HG02678 (cell line): ENCODE measurements around the gene COL9A3.

ENCODE experiments used
- ATAC-seq: cut with Tn5 transposase; IDR thresholded peaks from one replicate; pipeline ENCODE4 v1.9.1; 2021; ENCODE audit warnings: mild to moderate bottlenecking, moderate library complexity; ENCODE audit not compliant: unreplicated experiment

Gene COL9A3

GRCh38 chr20:62809530-62810428 lies 7.1 kb upstream of the COL9A3 start:
- no peak for ATAC-seq

DNA sequence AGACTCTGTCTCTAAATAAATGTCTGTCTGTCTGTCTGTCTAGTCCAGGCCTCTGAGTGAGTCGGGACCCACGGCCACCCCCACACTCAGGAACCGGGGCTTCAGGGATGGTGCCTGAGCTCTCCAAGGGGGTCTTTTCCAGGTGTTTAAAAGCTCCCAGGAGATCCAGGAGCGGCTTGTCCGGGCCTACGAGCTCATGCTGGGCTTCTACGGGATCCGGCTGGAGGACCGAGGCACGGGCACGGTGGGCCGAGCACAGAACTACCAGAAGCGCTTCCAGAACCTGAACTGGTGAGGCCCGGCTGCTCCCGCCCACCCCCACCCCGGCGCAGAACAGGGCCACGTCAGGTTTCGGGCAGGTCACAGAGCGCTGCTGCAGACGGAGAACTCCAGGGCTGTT lies 5.5 kb upstream of the COL9A3 start:
- no peak for ATAC-seq

- ATAC-seq: no peak
These were observed 5.1 kb upstream of the COL9A3 start for GRCh38 chr20:62811720-62812119.

DNA sequence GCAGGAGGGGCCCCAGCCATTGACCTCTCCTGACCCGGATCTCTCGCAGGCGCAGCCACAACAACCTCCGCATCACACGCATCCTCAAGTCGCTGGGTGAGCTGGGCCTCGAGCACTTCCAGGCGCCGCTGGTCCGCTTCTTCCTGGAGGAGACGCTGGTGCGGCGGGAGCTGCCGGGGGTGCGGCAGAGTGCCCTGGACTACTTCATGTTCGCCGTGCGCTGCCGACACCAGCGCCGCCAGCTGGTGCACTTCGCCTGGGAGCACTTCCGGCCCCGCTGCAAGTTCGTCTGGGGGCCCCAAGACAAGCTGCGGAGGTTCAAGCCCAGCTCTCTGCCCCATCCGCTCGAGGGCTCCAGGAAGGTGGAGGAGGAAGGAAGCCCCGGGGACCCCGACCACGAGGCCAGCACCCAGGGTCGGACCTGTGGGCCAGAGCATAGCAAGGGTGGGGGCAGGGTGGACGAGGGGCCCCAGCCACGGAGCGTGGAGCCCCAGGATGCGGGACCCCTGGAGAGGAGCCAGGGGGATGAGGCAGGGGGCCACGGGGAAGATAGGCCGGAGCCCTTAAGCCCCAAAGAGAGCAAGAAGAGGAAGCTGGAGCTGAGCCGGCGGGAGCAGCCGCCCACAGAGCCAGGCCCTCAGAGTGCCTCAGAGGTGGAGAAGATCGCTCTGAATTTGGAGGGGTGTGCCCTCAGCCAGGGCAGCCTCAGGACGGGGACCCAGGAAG lies 4.5 kb upstream of the COL9A3 start:
- no peak for ATAC-seq

DNA sequence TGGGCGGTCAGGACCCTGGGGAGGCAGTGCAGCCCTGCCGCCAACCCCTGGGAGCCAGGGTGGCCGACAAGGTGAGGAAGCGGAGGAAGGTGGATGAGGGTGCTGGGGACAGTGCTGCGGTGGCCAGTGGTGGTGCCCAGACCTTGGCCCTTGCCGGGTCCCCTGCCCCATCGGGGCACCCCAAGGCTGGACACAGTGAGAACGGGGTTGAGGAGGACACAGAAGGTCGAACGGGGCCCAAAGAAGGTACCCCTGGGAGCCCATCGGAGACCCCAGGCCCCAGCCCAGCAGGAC lies 4.0 kb upstream of the COL9A3 start:
- ATAC-seq: no peak

DNA sequence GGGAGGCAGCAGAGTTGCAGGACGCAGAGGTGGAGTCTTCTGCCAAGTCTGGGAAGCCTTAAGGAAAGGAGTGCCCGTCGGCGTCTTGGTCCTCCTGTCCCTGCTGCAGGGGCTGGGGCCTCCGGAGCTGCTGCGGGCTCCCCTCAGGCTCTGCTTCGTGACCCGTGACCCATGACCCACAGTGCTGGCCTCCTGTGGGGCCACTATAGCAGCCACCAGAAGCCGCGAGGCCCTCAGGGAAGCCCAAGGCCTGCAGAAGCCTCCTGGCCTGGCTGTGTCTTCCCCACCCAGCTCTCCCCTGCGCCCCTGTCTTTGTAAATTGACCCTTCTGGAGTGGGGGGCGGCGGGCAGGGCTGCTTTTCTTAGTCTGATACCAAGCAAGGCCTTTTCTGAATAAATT lies 3.3 kb upstream of the COL9A3 start:
- ATAC-seq: no peak

DNA sequence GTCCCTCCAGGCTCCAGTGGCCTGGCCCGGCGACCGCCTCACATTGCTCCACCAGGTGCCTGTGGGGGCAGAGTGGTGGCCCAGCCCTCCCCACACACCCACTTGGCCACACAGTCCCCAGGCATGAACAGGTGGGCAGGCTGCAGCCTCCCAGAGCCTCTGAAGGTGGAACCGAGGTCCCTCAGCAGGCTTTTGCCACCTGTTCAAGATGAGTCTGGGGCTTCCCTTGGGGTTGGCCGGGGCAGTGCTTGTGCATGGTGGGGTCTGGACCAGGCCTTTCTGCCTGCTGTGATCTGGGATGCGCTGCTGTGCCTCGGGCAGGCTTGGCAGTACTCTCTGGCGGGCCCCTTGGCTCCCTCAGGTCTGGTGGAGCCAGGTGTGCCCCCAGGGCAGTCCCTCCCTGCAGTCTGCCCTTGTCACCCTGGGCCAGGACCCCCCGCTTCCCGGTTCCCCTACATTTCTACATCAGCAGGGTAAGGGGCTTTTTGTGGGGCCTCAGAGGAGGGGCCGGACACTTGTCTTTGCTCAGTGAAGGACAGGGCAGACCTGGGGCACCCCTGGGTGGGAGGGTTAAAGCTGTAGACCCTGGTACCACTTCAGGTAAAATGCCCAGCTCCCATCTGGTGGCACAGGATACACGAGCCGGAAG lies 2.7 kb upstream of the COL9A3 start:
- no peak for ATAC-seq

- ATAC-seq: no peak
These were observed 2.2 kb upstream of the COL9A3 start for GRCh38 chr20:62814709-62815065.

DNA sequence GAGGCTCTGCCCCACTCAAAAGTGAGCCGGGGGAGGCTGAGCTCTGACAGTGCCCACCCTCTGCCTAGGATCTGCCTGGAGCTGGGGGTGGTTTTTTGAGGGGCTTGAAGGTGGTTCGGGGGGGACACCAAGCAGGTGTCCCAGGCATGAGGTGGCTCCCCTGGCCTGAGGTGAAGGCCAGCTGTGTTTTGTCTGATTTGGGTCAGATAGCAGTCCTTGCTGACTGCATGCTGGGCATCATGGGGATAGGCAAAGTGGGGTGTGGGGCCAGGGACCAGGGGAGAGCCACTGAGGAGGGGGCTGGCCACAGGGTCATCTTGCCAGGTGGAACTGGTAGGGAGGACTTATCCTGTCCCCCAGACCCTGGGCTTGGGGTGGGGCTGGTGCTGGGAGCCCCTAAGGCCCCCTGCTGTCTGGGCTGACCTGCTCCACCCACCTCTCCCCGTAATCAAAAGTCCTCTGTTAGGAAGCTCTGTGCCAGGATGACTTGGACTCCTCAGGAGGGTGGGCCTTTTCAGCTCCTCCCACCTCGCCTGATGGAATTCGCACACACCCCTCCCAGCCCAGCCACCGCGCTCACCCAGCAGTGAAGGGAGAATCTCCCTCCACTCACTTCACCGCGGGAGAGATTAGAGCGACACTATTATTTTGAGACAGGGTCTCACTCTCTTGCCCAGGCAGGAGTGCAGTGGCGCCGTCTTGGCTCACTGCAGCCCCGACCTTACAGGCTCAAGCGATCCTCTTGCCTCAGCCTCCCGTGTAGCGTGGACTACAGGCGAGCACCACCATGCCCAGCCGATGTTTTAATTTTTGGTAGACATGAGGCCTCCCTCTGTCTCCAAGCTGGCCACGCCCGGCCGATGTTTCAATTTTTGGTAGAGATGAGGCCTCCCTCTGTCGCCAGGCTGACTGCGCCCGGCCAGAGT lies 1.5 kb upstream of the COL9A3 start:
- no peak for ATAC-seq

GRCh38 chr20:62816031-62816883 lies 593 bp upstream of the COL9A3 start:
- no peak for ATAC-seq

DNA sequence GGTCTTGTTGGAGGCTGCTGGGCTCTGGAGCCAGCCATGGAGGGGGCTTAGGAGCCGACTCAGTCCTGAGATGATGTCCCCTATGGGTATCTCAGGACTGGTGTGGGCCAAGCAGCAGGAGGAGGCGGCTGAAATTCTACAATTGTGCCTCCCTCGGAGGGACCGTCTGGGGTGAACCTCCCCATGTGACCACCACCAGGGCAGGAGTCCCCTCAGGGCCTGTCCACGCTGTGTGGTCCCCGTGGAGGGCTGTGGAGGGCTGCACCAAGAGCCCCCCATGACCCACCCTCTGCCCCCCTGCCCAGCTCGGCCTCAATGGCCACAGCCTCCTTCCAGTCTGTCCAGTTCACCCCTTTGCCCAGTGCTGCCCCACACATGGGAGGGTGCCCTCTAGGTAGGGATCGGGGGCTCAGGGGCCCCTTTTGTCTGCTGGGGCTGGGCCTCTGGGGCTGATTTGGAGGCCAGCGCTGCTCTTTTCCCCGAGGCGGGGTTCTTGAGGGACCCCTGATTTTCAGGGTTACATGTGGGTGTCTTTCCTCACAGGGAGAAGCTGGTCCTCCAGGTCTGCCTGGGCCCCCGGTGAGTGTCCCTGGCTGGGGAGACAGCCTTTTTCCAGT lies 1.2 kb downstream of the COL9A3 start:
- ATAC-seq: no peak

GRCh38 chr20:62818592-62819493 lies 2.0 kb downstream of the COL9A3 start:
- no peak for ATAC-seq

DNA sequence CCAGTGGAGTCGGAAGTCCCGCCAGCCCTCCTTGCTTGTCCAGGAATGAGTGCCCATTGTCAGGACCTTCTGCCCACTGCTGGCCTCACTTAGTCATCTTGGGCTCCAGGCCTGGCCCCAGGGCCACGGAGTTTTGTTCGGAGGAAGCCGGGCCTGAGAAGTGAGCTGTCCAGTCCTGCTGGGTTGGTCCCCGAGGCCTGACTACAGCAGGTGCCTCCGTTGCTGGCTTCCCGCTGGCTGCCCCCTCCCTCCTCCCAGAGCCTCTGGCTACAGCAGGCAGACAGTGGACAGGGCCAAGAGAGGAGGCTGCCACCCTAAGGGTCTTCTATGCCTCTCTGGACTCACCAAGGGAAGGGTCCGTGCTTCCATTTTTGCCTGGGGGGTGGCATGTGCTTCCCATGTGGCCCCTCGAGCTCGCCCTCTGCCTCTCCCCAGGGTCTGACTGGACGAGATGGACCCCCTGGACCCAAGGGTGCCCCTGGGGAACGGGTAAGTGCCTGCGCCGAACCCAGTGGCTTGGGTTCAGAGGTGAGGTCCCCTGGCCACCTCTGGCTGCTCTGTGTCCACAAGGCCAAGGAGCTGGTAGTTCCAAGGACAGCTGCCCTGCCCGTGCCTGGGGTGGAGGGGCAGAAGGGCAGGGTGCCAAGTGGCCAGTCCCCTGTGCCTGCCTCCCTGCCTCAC lies 2.8 kb downstream of the COL9A3 start:
- no peak for ATAC-seq

DNA sequence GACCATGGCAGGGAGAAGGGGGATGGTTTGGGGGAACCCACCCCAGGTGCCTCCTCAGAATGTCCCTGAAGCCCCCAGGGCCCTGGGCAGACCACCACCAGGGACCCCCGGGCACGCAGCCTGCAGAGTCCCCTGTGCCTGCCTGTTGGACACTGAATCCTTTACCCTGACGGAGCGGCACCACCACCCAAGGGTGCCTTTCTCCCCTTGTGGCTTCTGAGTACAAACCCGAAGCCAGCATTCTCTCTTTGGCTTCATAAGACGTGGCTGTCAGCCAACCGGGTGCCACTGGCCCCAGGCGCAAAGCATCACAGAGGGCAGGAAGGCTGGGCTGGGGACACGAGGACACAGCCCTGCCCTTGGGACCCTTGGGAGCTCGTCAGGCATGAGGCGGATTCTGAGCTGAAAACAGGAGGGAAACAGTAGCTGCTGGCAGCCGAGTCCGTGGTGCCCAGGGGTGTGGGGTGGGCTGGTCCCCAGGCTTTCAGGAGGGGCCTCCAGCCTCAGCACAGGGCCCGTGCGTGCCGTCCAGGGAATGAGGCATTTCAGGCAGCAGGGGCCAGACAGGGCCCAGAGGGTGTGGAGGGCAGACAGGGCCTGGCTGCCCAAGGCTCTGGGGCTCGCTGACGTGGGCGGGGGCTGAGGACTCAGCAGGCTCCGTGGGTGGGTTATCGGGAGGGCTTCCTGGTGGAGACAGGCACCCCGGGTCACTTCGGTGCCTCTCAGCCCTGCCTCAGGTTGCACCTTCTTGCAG lies 3.5 kb downstream of the COL9A3 start:
- no peak for ATAC-seq

DNA sequence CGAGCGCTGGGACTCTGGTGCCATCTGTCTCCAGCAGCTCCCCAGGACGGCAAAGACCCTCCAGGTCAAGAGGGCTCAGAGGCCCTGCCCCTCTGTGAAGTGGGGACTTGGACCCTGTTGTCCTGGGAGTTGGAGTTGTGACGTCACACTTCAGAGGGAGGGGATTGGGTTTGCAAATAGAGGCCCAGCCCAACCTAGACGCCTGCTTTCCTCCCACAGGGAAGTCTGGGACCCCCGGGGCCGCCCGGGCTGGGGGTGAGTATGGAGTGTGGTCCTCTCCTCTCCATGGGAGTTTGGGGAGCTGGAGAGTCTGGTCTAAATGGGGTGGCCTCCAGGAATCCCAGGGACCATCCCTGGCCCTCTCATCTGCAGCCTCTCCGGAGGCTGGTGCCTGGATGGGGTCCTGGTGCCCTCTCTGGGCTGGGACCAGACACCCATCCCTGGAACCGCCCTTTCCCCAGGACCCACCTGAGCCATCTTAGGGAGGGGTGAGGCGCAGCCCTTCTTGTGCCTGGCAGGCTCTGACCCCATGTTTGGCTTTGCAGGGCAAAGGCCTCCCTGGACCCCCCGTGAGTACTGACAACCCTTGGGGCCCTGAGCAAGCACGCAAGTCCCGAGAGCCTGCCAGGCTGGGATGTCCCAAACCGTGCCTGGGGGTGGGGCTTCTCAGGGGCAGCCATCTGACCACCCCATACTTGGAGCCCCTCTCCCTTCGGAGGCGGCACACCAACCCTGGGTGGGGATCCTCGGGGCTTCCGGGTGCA lies 4.3 kb downstream of the COL9A3 start:
- ATAC-seq: no peak

DNA sequence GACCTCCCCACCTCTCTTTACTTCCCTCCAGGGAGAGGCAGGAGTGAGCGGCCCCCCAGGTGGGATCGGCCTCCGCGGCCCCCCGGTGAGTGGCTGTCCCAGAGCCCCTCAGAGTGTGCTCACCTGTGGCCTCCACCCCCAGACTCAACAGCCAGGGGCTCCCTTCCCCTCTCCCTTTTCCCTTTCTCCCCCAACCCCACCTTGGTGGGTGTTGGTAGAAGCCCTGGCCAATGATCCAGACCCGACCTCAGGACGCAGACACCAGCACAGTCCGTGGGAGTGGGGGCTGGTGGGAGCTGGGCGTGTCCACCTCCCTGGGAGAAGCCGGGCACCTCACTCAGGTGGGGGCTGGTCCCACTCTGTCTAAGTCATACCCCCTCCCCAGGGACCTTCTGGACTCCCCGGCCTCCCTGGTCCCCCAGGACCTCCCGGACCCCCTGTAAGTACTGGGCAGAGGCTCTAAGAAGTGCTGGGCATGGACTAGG lies 4.9 kb downstream of the COL9A3 start:
- no peak for ATAC-seq
